Breast epithelium (tissue), 4 donors: ENCODE measurements around the gene TMEM208. TPM values are rescaled to one million over a fixed set of nuclear protein-coding genes. Genes with fewer than 3 reads are reported as not detected.
A peak's percentile ranks its signal among the peaks of the same experiment; 100 is the strongest.

Source experiments
- DNase-seq, 2 donors: peaks; one replicate each; pipeline ENCODE4 v3.0.0-alpha.2; 2019; ENCODE audit warnings: low spot score in 2 of 2
- H3K27ac ChIP-seq, 2 donors: fragments of 200-600 bp; sonication (generic) in 1 of 2; one replicate each; pipeline ENCODE4 v1.5.1; 2016 to 2019; ENCODE audit warnings: mild to moderate bottlenecking in 1 of 2
- H3K27me3 ChIP-seq, 2 donors: fragments of 200-600 bp; sonication (generic) in 1 of 2; one replicate each; pipeline versions ENCODE4 v1.5.1 to v1.6.0; 2017 to 2019; ENCODE audit warnings: control low read depth in 1 of 2, mild to moderate bottlenecking in 1 of 2
- H3K36me3 ChIP-seq: fragments of 200-600 bp; one replicate; pipeline ENCODE4 v1.5.1; 2019
- H3K4me1 ChIP-seq, 2 donors: fragments of 200-600 bp; sonication (generic); one replicate each; pipeline ENCODE4 v1.5.1; 2016 to 2019; ENCODE audit warnings: control low read depth in 1 of 2
- H3K4me3 ChIP-seq, 3 donors: fragments of 200-600 bp; sonication (generic); 1 replicate in 2 of 3; 2 replicates in 1 of 3; pipeline ENCODE4 v1.5.1; 2016 to 2019; ENCODE audit warnings: mild to moderate bottlenecking in 3 of 3, moderate library complexity in 2 of 3
- H3K9me3 ChIP-seq, 2 donors: fragments of 200-600 bp; sonication (generic) in 1 of 2; one replicate each; pipeline ENCODE4 v1.5.1; 2016 to 2019; ENCODE audit warnings: control low read depth in 1 of 2
- CTCF ChIP-seq, 3 donors: fragments of 450-650 bp; IDR thresholded peaks; one replicate each; pipeline ENCODE4 v1.5.1; 2016 to 2017; ENCODE audit warnings: antibody characterized with exemption in 3 of 3, mild to moderate bottlenecking in 3 of 3, moderate library complexity in 3 of 3
- POLR2A ChIP-seq: fragments of 450-650 bp; IDR thresholded peaks from one replicate; pipeline ENCODE4 v1.6.1; 2016; ENCODE audit warnings: antibody characterized with exemption, mild to moderate bottlenecking, moderate library complexity
- POLR2AphosphoS5 ChIP-seq, 3 donors: sonication (generic); formaldehyde crosslinking; IDR thresholded peaks; one replicate each; pipeline ENCODE4 v1.6.1; 2017; ENCODE audit warnings: antibody characterized with exemption in 3 of 3
- intact Hi-C: fragments of 100-400 bp; cut with DNase I; formaldehyde crosslinking; loops from one replicate; pipeline ENCODE4 v1.15.1; 2023; ENCODE audit warnings: low total_unique reads
- total RNA-seq, 3 donors: library from RNA; depleted of rRNA; stranded (reverse); fragments of >200 nt; gene quantifications; one replicate each; pipeline ENCODE4 v1.1.0, GENCODE V29; 2016

Gene TMEM208
- 10 to 100 TPM; 35.2 to 46.2 (median 44.2) TPM for total RNA-seq

- Histone ChIP-seq H3K4me1 (peaks cover 5 to 6% of the 10 kb centered on the region in 2 donors), H3K36me3 (peaks cover 6% of the 10 kb centered on the region), H3K4me3 (peak within 1 kb of the TSS; percentile 63 to 95 (median 84)), H3K27ac (peak within 1 kb of the TSS; percentile 81 to 85), H3K27me3 (no peaks in the 10 kb centered on the region), H3K9me3 (no peaks in the 10 kb centered on the region)
- peak; percentile 95 to 96 for DNase-seq
- intact Hi-C loops: no loop called here
- peak; percentile 84 for TF ChIP-seq POLR2A
- TF ChIP-seq CTCF (IDR thresholded peaks at IDR 0.05): no peak
- peak; percentile 98 to 100 (median 98) for TF ChIP-seq POLR2AphosphoS5 (IDR thresholded peaks at IDR 0.05)
Measured at GRCh38 chr16:67226804-67227566, at the start of gene TMEM208. Gene TMEM208, plus strand, starts transcription at chr16:67227130. Its CDS starts 89 bp downstream, at chr16:67227219.

- DNase-seq: peak; percentile 74 to 82
- Histone ChIP-seq H3K27ac (peak overlapping the region; percentile 76 to 87), H3K4me1 (peaks cover 5 to 11% of the 10 kb centered on the region in 2 donors)
Measured at GRCh38 chr16:67177743-67178699, 48.9 kb upstream of the TMEM208 start.

GRCh38 chr16:67179421-67180080 is 47.4 kb upstream of the TMEM208 start:
- no peaks in the 10 kb centered on the region for H3K36me3 ChIP-seq
- peak overlapping the region in 1 of 2 donors; percentile 76 for H3K27ac ChIP-seq
- H3K4me1 ChIP-seq: peaks cover 3 to 11% of the 10 kb centered on the region in 2 donors
- H3K4me3 ChIP-seq: no peak overlapping the region
- DNase-seq: no peak
- no peaks in the 10 kb centered on the region for H3K27me3 ChIP-seq
- no peaks in the 10 kb centered on the region for H3K9me3 ChIP-seq
- TF ChIP-seq CTCF (IDR thresholded peaks at IDR 0.05): no peak
- TF ChIP-seq POLR2A: no peak
- no peak for TF ChIP-seq POLR2AphosphoS5 (IDR thresholded peaks at IDR 0.05)
- intact Hi-C loops: loop anchor here (10.0 kb wide), 1 partner anchor 235 kb away; the partner anchor contains the start of gene ZDHHC1

More at GRCh38 chr16:67177743-67178699, 48.9 kb upstream of the TMEM208 start:
- intact Hi-C loops: loop anchor here (10.0 kb wide), 1 partner anchor 237 kb away; the partner anchor contains the start of gene ZDHHC1
- Histone ChIP-seq H3K4me3 (peak overlapping the region; percentile 29 to 77 (median 56)), H3K27me3 (no peaks in the 10 kb centered on the region), H3K9me3 (no peaks in the 10 kb centered on the region), H3K36me3 (no peaks in the 10 kb centered on the region)
- TF ChIP-seq CTCF (IDR thresholded peaks at IDR 0.05) (peak in 2 of 3 donors; percentile 15 to 29), POLR2A (no peak), POLR2AphosphoS5 (IDR thresholded peaks at IDR 0.05) (peak; percentile 19 to 59 (median 52))

GRCh38 chr16:67180166-67180565 is 46.8 kb upstream of the TMEM208 start:
- no peaks in the 10 kb centered on the region for H3K36me3 ChIP-seq
- H3K4me3 ChIP-seq: no peak overlapping the region
- H3K27ac ChIP-seq: no peak overlapping the region
- no peak for TF ChIP-seq POLR2A
- TF ChIP-seq POLR2AphosphoS5 (IDR thresholded peaks at IDR 0.05): no peak
- TF ChIP-seq CTCF (IDR thresholded peaks at IDR 0.05): no peak
- intact Hi-C loops: no loop called here
- no peak for DNase-seq
- no peaks in the 10 kb centered on the region for H3K27me3 ChIP-seq
- no peaks in the 10 kb centered on the region for H3K9me3 ChIP-seq
- peaks cover 4 to 14% of the 10 kb centered on the region in 2 donors for H3K4me1 ChIP-seq
